Upper lobe of left lung (tissue), 4 donors: ENCODE data around the gene TSPYL4.

ENCODE experiments used
- EP300 ChIP-seq, 4 donors: sonication (generic); formaldehyde crosslinking; IDR thresholded peaks; one replicate each; pipeline ENCODE4 v1.5.1; 2017; ENCODE audit warnings: antibody characterized with exemption in 4 of 4, control low read depth in 2 of 4
- POLR2A ChIP-seq, 4 donors: fragments of 450-650 bp; IDR thresholded peaks; one replicate each; pipeline ENCODE4 v1.5.1; 2016 to 2017; ENCODE audit warnings: antibody characterized with exemption in 4 of 4, mild to moderate bottlenecking in 2 of 4
- POLR2AphosphoS5 ChIP-seq, 2 donors: sonication (generic); formaldehyde crosslinking; IDR thresholded peaks; one replicate each; pipeline ENCODE4 v1.5.1; 2017; ENCODE audit warnings: antibody characterized with exemption in 2 of 2
- TF ChIP-seq, protein P1 (sequence below), 6 experiments: fragments of 450-650 bp in 4 of 6; fragments of 200-600 bp in 2 of 6; sonication (generic) in 2 of 6; IDR thresholded peaks; one replicate each; pipeline ENCODE4 v1.5.1; 2016 to 2019; ENCODE audit warnings: antibody characterized with exemption in 6 of 6

DNA sequence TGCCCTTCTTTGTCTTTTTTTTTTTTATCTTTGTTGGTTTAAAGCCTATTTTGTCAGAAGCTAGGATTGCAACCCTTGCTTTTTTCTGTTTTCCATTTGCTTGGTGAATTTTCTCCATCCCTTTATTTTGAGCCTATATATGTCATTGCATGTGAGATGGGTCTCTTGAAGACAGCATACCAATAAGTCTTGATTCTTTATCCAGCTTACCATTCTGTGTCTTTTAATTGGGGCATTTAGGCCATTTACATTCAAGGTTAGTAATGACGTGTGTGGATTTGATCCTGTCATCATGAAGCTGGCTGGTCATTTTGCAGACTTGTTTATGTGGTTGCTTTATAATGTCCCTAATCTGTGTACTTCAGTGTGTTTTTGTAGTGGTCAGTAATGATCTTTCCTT, 9.5 kb upstream of the TSPYL4 start:
- TF ChIP-seq, protein P1, sequence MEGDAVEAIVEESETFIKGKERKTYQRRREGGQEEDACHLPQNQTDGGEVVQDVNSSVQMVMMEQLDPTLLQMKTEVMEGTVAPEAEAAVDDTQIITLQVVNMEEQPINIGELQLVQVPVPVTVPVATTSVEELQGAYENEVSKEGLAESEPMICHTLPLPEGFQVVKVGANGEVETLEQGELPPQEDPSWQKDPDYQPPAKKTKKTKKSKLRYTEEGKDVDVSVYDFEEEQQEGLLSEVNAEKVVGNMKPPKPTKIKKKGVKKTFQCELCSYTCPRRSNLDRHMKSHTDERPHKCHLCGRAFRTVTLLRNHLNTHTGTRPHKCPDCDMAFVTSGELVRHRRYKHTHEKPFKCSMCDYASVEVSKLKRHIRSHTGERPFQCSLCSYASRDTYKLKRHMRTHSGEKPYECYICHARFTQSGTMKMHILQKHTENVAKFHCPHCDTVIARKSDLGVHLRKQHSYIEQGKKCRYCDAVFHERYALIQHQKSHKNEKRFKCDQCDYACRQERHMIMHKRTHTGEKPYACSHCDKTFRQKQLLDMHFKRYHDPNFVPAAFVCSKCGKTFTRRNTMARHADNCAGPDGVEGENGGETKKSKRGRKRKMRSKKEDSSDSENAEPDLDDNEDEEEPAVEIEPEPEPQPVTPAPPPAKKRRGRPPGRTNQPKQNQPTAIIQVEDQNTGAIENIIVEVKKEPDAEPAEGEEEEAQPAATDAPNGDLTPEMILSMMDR (IDR thresholded peaks at IDR 0.05): no peak
- TF ChIP-seq POLR2A (IDR thresholded peaks at IDR 0.05) (no peak), EP300 (IDR thresholded peaks at IDR 0.05) (no peak), POLR2AphosphoS5 (IDR thresholded peaks at IDR 0.05) (no peak)
